Measurements from ENCODE around the gene POC1A.

DNA sequence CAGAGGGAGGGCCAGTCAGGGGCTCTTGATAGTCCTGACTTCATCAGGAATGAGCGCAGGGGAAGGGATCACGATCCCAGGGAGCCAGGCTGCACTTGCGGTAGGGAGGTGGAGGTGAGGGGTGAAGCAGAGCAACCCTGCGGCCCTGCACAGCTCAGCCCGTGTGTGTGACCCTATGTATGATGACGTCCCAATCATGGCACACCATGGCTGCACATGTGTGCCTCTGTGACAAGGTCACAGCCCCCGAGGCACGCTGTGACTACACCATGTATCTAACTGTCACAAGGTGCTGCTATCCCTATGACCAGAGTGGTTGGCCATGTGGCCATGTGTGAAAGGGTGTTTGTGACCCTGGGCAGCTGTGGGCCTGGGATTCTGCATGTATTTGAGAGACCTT is 30.5 kb upstream of the POC1A start:
- TF ChIP-seq CTCF (conservative IDR thresholded peaks at IDR 0.05) (no peak), EZH2 (IDR thresholded peaks at IDR 0.05; ENCODE audit: low read depth) (no peak)

All from PC-9 (cell line).